Parathyroid adenoma (tissue), 2 donors: ENCODE measurements around the gene KRTAP1-3.

Source experiments
- H2AFZ ChIP-seq: fragments of 300-600 bp; sonication (generic); one replicate; pipeline ENCODE4 v1.7.0; 2017; ENCODE audit warnings: antibody characterized with exemption, mild to moderate bottlenecking
- H3K27ac ChIP-seq: fragments of 300-600 bp; sonication (generic); one replicate; pipeline ENCODE4 v1.7.0; 2017
- H3K27me3 ChIP-seq: fragments of 300-600 bp; sonication (generic); one replicate; pipeline ENCODE4 v1.7.0; 2017; ENCODE audit warnings: low read length; ENCODE audit not compliant: control insufficient read depth, insufficient read depth
- H3K36me3 ChIP-seq: fragments of 300-600 bp; sonication (generic); one replicate; pipeline ENCODE4 v1.7.0; 2017; ENCODE audit warnings: low read length; ENCODE audit not compliant: control insufficient read depth, insufficient read depth
- H3K4me1 ChIP-seq: fragments of 300-600 bp; sonication (generic); one replicate; pipeline ENCODE4 v1.7.0; 2017; ENCODE audit warnings: control low read depth
- H3K4me2 ChIP-seq: fragments of 300-600 bp; sonication (generic); one replicate; pipeline ENCODE4 v1.7.0; 2017; ENCODE audit warnings: low read length
- H3K4me3 ChIP-seq: fragments of 300-600 bp; sonication (generic); one replicate; pipeline ENCODE4 v1.7.0; 2017; ENCODE audit warnings: low read depth, low read length
- H3K79me2 ChIP-seq: fragments of 300-600 bp; sonication (generic); one replicate; pipeline ENCODE4 v1.7.0; 2017; ENCODE audit warnings: control low read depth
- H3K9ac ChIP-seq: fragments of 300-600 bp; sonication (generic); one replicate; pipeline ENCODE4 v1.7.0; 2017; ENCODE audit warnings: mild to moderate bottlenecking
- H3K9me3 ChIP-seq: fragments of 300-600 bp; sonication (generic); one replicate; pipeline ENCODE4 v1.7.0; 2017; ENCODE audit warnings: low read length; ENCODE audit not compliant: control insufficient read depth
- CTCF ChIP-seq: fragments of 300-600 bp; sonication (generic); IDR thresholded peaks from one replicate; pipeline ENCODE4 v1.7.0; 2017; ENCODE audit warnings: antibody characterized with exemption, mild to moderate bottlenecking
- donor health status: primary hyperparathyroidism.

KRTAP1-3 gene

GRCh38 chr17:41009301-41009760 is 25.3 kb downstream of the KRTAP1-3 start:
- H2AFZ ChIP-seq = no peak overlapping the region
- H3K4me3 ChIP-seq = no peak overlapping the region
- H3K79me2 ChIP-seq = no peaks in the 10 kb centered on the region
- no peak for TF ChIP-seq CTCF
- no peak overlapping the region for H3K4me2 ChIP-seq
- no peaks in the 10 kb centered on the region for H3K27me3 ChIP-seq
- H3K9ac ChIP-seq = no peak overlapping the region
- no peaks in the 10 kb centered on the region for H3K36me3 ChIP-seq
- H3K27ac ChIP-seq = no peak overlapping the region
- H3K4me1 ChIP-seq = no peaks in the 10 kb centered on the region
- no peaks in the 10 kb centered on the region for H3K9me3 ChIP-seq

GRCh38 chr17:41008811-41009210 is 25.9 kb downstream of the KRTAP1-3 start, which contains the start of gene KRTAP3-1:
KRTAP3-1 (minus strand) TSS chr17:41009128; CDS start chr17:41009074, 54 bp downstream.
- Histone ChIP-seq H3K4me1 (no peaks in the 10 kb centered on the region), H3K9ac (no peak within 1 kb of the TSS), H2AFZ (no peak within 1 kb of the TSS), H3K27me3 (no peaks in the 10 kb centered on the region), H3K4me3 (no peak within 1 kb of the TSS), H3K4me2 (no peak within 1 kb of the TSS), H3K79me2 (no peaks in the 10 kb centered on the region), H3K9me3 (no peaks in the 10 kb centered on the region), H3K27ac (no peak within 1 kb of the TSS), H3K36me3 (no peaks in the 10 kb centered on the region)
- no peak for TF ChIP-seq CTCF

GRCh38 chr17:41004397-41004796 is 30.3 kb downstream of the KRTAP1-3 start:
- Histone ChIP-seq H3K4me1 (no peaks in the 10 kb centered on the region), H2AFZ (no peak overlapping the region), H3K27ac (no peak overlapping the region), H3K9me3 (no peaks in the 10 kb centered on the region), H3K4me3 (no peak overlapping the region), H3K79me2 (no peaks in the 10 kb centered on the region), H3K4me2 (no peak overlapping the region), H3K9ac (no peak overlapping the region), H3K36me3 (no peaks in the 10 kb centered on the region), H3K27me3 (no peaks in the 10 kb centered on the region)
- TF ChIP-seq CTCF = no peak

GRCh38 chr17:41003926-41004325 is 30.7 kb downstream of the KRTAP1-3 start:
- no peak overlapping the region for H3K27ac ChIP-seq
- H3K4me3 ChIP-seq = no peak overlapping the region
- H3K36me3 ChIP-seq = no peaks in the 10 kb centered on the region
- H3K4me2 ChIP-seq = no peak overlapping the region
- no peaks in the 10 kb centered on the region for H3K79me2 ChIP-seq
- H3K9ac ChIP-seq = no peak overlapping the region
- no peak overlapping the region for H2AFZ ChIP-seq
- H3K4me1 ChIP-seq = no peaks in the 10 kb centered on the region
- H3K27me3 ChIP-seq = no peaks in the 10 kb centered on the region
- H3K9me3 ChIP-seq = no peaks in the 10 kb centered on the region
- no peak for TF ChIP-seq CTCF

GRCh38 chr17:41002814-41003213 is 31.9 kb downstream of the KRTAP1-3 start:
- Histone ChIP-seq H3K27me3 (no peaks in the 10 kb centered on the region), H3K9ac (no peak overlapping the region), H3K36me3 (no peaks in the 10 kb centered on the region), H3K4me2 (no peak overlapping the region), H3K9me3 (no peaks in the 10 kb centered on the region), H3K27ac (no peak overlapping the region), H2AFZ (no peak overlapping the region), H3K4me3 (no peak overlapping the region), H3K4me1 (no peaks in the 10 kb centered on the region), H3K79me2 (no peaks in the 10 kb centered on the region)
- no peak for TF ChIP-seq CTCF
